Sigmoid colon (tissue), 7 donors: ENCODE measurements around the gene SYCP3. TPM values are rescaled to one million over a fixed set of nuclear protein-coding genes. Genes with fewer than 3 reads are reported as not detected.

Experiments used
- DNase-seq: peaks from one replicate; pipeline ENCODE4 v3.0.0-alpha.2; 2019
- H3K27ac ChIP-seq, 4 donors: fragments of 200-600 bp; sonication (generic); one replicate each; pipeline ENCODE4 v1.5.1; 2016 to 2019; ENCODE audit warnings: mild to moderate bottlenecking in 1 of 4
- H3K27me3 ChIP-seq, 3 donors: fragments of 200-600 bp; sonication (generic); one replicate each; pipeline ENCODE4 v1.5.1; 2019; ENCODE audit warnings: mild to moderate bottlenecking in 1 of 3
- H3K36me3 ChIP-seq, 4 donors: fragments of 200-600 bp; sonication (generic); one replicate each; pipeline ENCODE4 v1.5.1; 2016 to 2019
- H3K4me1 ChIP-seq, 4 donors: fragments of 200-600 bp; sonication (generic); one replicate each; pipeline ENCODE4 v1.5.1; 2017 to 2019
- H3K4me3 ChIP-seq, 4 donors: fragments of 200-600 bp; sonication (generic); one replicate each; pipeline ENCODE4 v1.5.1; 2017 to 2019; ENCODE audit warnings: mild to moderate bottlenecking in 2 of 4, moderate library complexity in 1 of 4
- H3K9me3 ChIP-seq, 4 donors: fragments of 200-600 bp in 3 of 4; sonication (generic) in 3 of 4; one replicate each; pipeline versions ENCODE4 v1.5.1 to v1.6.1; 2013 to 2019
- EP300 ChIP-seq, 4 donors: sonication (generic); formaldehyde crosslinking; IDR thresholded peaks; one replicate each; pipeline ENCODE4 v1.6.1; 2017; ENCODE audit warnings: antibody characterized with exemption in 4 of 4
- POLR2A ChIP-seq, 2 donors: fragments of 450-650 bp; IDR thresholded peaks; one replicate each; pipeline ENCODE4 v1.6.1; 2016; ENCODE audit warnings: antibody characterized with exemption in 2 of 2, mild to moderate bottlenecking in 2 of 2, moderate library complexity in 2 of 2
- POLR2AphosphoS5 ChIP-seq, 4 donors: sonication (generic); formaldehyde crosslinking; IDR thresholded peaks; one replicate each; pipeline ENCODE4 v1.6.1; 2017; ENCODE audit warnings: antibody characterized with exemption in 4 of 4
- WGBS, 2 donors: extraction: QIAGEN DNeasy Blood & Tissue Kit; methylation state at CpG; one replicate each; pipeline ENCODE4 v1.1.7; 2013; 5-methylcytosine and 5-hydroxymethylcytosine counted together
- intact Hi-C: fragments of 100-400 bp; cut with DNase I; formaldehyde crosslinking; loops from one replicate; pipeline ENCODE4 v1.15.1; 2023
- polyA plus RNA-seq, 3 donors: library from polyadenylated mRNA; stranded (reverse); fragments of 200-250 nt; gene quantifications; one replicate each; pipeline ENCODE4 v1.2.3, GENCODE V29; 2013
- total RNA-seq, 4 donors: library from RNA; depleted of rRNA; stranded (reverse); fragments of >200 nt; gene quantifications; one replicate each; pipeline ENCODE4 v1.1.0, GENCODE V29; 2016
- TF ChIP-seq, protein P1 (sequence below), 4 experiments: fragments of 450-650 bp in 3 of 4; fragments of 200-600 bp in 1 of 4; IDR thresholded peaks; one replicate each; pipeline ENCODE4 v1.5.1; 2016 to 2019; ENCODE audit warnings: antibody characterized with exemption in 4 of 4, mild to moderate bottlenecking in 3 of 4, moderate library complexity in 2 of 4
- donor health status: healthy with polysubstance abuse.
- donor health status: Bipolar disorder and iron deficiency.
- donor health status: healthy.

SYCP3 gene
- total and polyA plus RNA-seq, 7 donors = 0.14 to 0.36 (median 0.19) TPM; not detected in 4

GRCh38 chr12:101777978-101778377 is 38.7 kb upstream of the SYCP3 start:
- H3K27me3 ChIP-seq = no peaks in the 10 kb centered on the region
- H3K4me1 ChIP-seq = no peaks in the 10 kb centered on the region
- H3K36me3 ChIP-seq = peaks cover 0 to 18% (median 2%) of the 10 kb centered on the region in 4 donors
- no peak for DNase-seq
- intact Hi-C loops = no loop called here
- H3K9me3 ChIP-seq = no peaks in the 10 kb centered on the region
- H3K27ac ChIP-seq = peak overlapping the region in 1 of 4 donors; percentile 30
- H3K4me3 ChIP-seq = no peak overlapping the region
- WGBS, 2 donors = 74 to 86% methylated on average over 4 of the region's 4 CpGs
- TF ChIP-seq, protein P1, sequence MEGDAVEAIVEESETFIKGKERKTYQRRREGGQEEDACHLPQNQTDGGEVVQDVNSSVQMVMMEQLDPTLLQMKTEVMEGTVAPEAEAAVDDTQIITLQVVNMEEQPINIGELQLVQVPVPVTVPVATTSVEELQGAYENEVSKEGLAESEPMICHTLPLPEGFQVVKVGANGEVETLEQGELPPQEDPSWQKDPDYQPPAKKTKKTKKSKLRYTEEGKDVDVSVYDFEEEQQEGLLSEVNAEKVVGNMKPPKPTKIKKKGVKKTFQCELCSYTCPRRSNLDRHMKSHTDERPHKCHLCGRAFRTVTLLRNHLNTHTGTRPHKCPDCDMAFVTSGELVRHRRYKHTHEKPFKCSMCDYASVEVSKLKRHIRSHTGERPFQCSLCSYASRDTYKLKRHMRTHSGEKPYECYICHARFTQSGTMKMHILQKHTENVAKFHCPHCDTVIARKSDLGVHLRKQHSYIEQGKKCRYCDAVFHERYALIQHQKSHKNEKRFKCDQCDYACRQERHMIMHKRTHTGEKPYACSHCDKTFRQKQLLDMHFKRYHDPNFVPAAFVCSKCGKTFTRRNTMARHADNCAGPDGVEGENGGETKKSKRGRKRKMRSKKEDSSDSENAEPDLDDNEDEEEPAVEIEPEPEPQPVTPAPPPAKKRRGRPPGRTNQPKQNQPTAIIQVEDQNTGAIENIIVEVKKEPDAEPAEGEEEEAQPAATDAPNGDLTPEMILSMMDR (IDR thresholded peaks at IDR 0.05) = no peak
- no peak for TF ChIP-seq POLR2AphosphoS5 (IDR thresholded peaks at IDR 0.05)
- no peak for TF ChIP-seq POLR2A (IDR thresholded peaks at IDR 0.05)
- TF ChIP-seq EP300 (IDR thresholded peaks at IDR 0.05) = no peak

DNA sequence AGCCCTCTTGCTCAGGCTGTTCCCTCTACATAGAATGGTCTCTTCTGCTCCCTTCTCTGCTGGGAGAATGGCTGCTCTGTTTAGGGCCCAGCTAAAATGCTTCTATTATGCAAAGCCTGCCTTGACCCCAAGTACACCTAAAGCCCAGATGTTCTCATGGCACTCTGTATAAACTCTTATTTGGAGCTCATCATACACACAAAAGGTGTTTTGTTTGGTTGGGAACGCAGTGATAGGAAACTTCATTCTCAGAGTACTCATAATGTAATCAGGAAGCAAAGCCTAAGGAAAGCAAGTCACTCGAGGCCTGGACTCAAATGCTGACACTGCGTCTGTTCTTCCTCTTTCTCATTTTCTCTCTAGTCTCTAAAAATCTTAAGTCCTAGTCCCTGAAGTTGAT is 38.2 kb upstream of the SYCP3 start:
- 25 to 41% methylated on average over 3 of the region's 3 CpGs for WGBS, 2 donors

DNA sequence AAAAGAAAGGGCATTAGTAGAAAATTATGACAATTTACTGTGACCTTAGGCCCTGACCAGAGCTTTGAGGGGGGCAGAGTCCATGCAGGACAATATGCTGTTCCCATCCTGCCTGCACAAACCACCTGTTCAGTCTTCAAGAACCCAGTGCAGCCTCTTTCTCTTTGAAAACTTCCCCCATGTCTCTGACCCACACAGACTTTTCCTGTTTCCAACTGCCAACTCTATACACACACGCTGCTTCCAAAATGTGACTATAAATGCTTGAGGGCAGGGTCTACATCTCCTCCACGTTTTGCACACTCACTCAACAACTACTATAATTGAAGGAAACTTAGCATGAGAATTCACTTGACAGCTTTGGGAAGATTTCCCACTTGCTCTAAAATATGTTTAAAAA is 36.6 kb upstream of the SYCP3 start:
- Histone ChIP-seq H3K4me1 (no peaks in the 10 kb centered on the region), H3K4me3 (no peak overlapping the region), H3K36me3 (peaks cover 0 to 19% (median 2%) of the 10 kb centered on the region in 4 donors), H3K27me3 (no peaks in the 10 kb centered on the region), H3K27ac (no peak overlapping the region), H3K9me3 (no peaks in the 10 kb centered on the region)
- WGBS, 2 donors = 46 to 54% methylated on average over 2 of the region's 2 CpGs
- no peak for TF ChIP-seq POLR2A (IDR thresholded peaks at IDR 0.05)
- no peak for TF ChIP-seq POLR2AphosphoS5 (IDR thresholded peaks at IDR 0.05)
- no peak for TF ChIP-seq EP300 (IDR thresholded peaks at IDR 0.05)
- TF ChIP-seq, protein P1 (IDR thresholded peaks at IDR 0.05) = no peak
- intact Hi-C loops = loop anchor here (2.0 kb wide), 1 partner anchor 55 kb away; the partner anchor contains the start of gene GNPTAB
- DNase-seq = no peak

More for the DNA sequence above, 38.2 kb upstream of the SYCP3 start:
- no peak for DNase-seq
- intact Hi-C loops = no loop called here
- Histone ChIP-seq H3K27me3 (no peaks in the 10 kb centered on the region), H3K4me3 (no peak overlapping the region), H3K9me3 (no peaks in the 10 kb centered on the region), H3K27ac (peak overlapping the region in 2 of 4 donors; percentile 30 to 33), H3K36me3 (peaks cover 0 to 18% (median 2%) of the 10 kb centered on the region in 4 donors), H3K4me1 (no peaks in the 10 kb centered on the region)
- no peak for TF ChIP-seq POLR2A (IDR thresholded peaks at IDR 0.05)
- TF ChIP-seq POLR2AphosphoS5 (IDR thresholded peaks at IDR 0.05) = no peak
- TF ChIP-seq, protein P1 (IDR thresholded peaks at IDR 0.05) = no peak
- no peak for TF ChIP-seq EP300 (IDR thresholded peaks at IDR 0.05)

- Histone ChIP-seq H3K36me3 (peaks cover 0 to 33% (median 8%) of the 10 kb centered on the region in 4 donors), H3K27me3 (no peaks in the 10 kb centered on the region), H3K9me3 (no peaks in the 10 kb centered on the region), H3K4me1 (no peaks in the 10 kb centered on the region), H3K27ac (no peak overlapping the region), H3K4me3 (no peak overlapping the region)
- 45 to 49% methylated on average over 2 of the region's 2 CpGs for WGBS, 2 donors
- DNase-seq = peak; percentile 73
- intact Hi-C loops = loop anchor here (2.0 kb wide), 1 partner anchor 57 kb away; the partner anchor contains the start of gene GNPTAB
- TF ChIP-seq, protein P1 (IDR thresholded peaks at IDR 0.05) = peak; percentile 86 to 95 (median 90)
- TF ChIP-seq POLR2A (IDR thresholded peaks at IDR 0.05) (no peak), POLR2AphosphoS5 (IDR thresholded peaks at IDR 0.05) (peak in 1 of 4 donors; percentile 7), EP300 (IDR thresholded peaks at IDR 0.05) (no peak)
Observed at GRCh38 chr12:101773650-101774162, 34.4 kb upstream of the SYCP3 start.
